MM.1S (cell line): ENCODE data around the gene SIX4.
"Not testable (repeated sequence)": the region's sequence is repeated elsewhere in the genome, so short reads cannot be mapped to it uniquely, and the experiment has no call there.

Experiments used
- DNase-seq: peaks from one replicate; pipeline ENCODE4 v3.0.0-alpha.2; 2015
- H2AFZ ChIP-seq: fragments of 300-600 bp; sonication (generic); 2 replicates; pipeline ENCODE4 v1.6.0; 2016; ENCODE audit warnings: antibody characterized with exemption, low read length
- H3F3A ChIP-seq: fragments of 300-600 bp; sonication (generic); 2 replicates; pipeline ENCODE4 v1.6.1; 2016; ENCODE audit warnings: mild to moderate bottlenecking, antibody characterized with exemption, low read length, moderate library complexity, mixed read lengths; ENCODE audit not compliant: insufficient read depth
- H3K27ac ChIP-seq: fragments of 300-600 bp; sonication (generic); 2 replicates; pipeline ENCODE4 v1.5.1; 2016; ENCODE audit warnings: mild to moderate bottlenecking, low read length
- H3K27me3 ChIP-seq: fragments of 300-600 bp; sonication (generic); replicated peaks from 2 replicates; pipeline ENCODE4 v1.6.0; 2016; ENCODE audit warnings: low read length; ENCODE audit not compliant: insufficient read depth
- H3K36me3 ChIP-seq: fragments of 300-600 bp; sonication (generic); replicated peaks from 2 replicates; pipeline ENCODE4 v1.6.1; 2016; ENCODE audit warnings: mild to moderate bottlenecking, low read length, mixed read lengths; ENCODE audit not compliant: insufficient read depth
- H3K4me1 ChIP-seq: fragments of 300-600 bp; sonication (generic); 2 replicates; pipeline ENCODE4 v1.6.1; 2016; ENCODE audit warnings: low read length, mixed read lengths
- H3K4me2 ChIP-seq: fragments of 300-600 bp; sonication (generic); 2 replicates; pipeline ENCODE4 v1.6.0; 2016; ENCODE audit warnings: low read depth, low read length
- H3K4me3 ChIP-seq: fragments of 300-600 bp; sonication (generic); 2 replicates; pipeline ENCODE4 v1.5.1; 2016; ENCODE audit warnings: low read length, mixed read lengths
- H3K79me2 ChIP-seq: fragments of 300-600 bp; sonication (generic); 2 replicates; pipeline ENCODE4 v1.6.1; 2016; ENCODE audit warnings: mixed run types, low read length, mixed read lengths
- H3K9ac ChIP-seq: fragments of 300-600 bp; sonication (generic); 2 replicates; pipeline ENCODE4 v1.6.1; 2016; ENCODE audit warnings: low read length, mixed read lengths
- H3K9me2 ChIP-seq: fragments of 300-600 bp; sonication (generic); replicated peaks from 2 replicates; pipeline ENCODE4 v1.6.1; 2016; ENCODE audit warnings: mild to moderate bottlenecking, low read length, mixed read lengths; ENCODE audit not compliant: insufficient read depth
- H3K9me3 ChIP-seq: fragments of 300-600 bp; sonication (generic); replicated peaks from 2 replicates; pipeline ENCODE4 v1.6.1; 2016; ENCODE audit warnings: mild to moderate bottlenecking, low read length, mixed read lengths; ENCODE audit not compliant: insufficient read depth
- H4K20me1 ChIP-seq: fragments of 300-600 bp; sonication (generic); 2 replicates; pipeline ENCODE4 v1.6.1; 2016; ENCODE audit warnings: mild to moderate bottlenecking, low read length, moderate library complexity, mixed read lengths; ENCODE audit not compliant: insufficient read depth
- EZH2 ChIP-seq: fragments of 300-600 bp; sonication (generic); optimal IDR thresholded peaks from 2 replicates; pipeline ENCODE3; 2017; ENCODE audit warnings: low read depth, mild to moderate bottlenecking, antibody characterized with exemption, low read length, mixed read lengths
- EZH2phosphoT487 ChIP-seq: fragments of 300-600 bp; sonication (generic); IDR thresholded peaks from 2 replicates; pipeline ENCODE4 v1.6.1; 2018; ENCODE audit warnings: antibody characterized with exemption, low read length
- TF ChIP-seq, protein P1 (sequence below): fragments of 300-600 bp; sonication (generic); IDR thresholded peaks from 2 replicates; pipeline ENCODE4 v1.5.1; 2016; ENCODE audit warnings: antibody characterized with exemption, low read length, mixed read lengths

The SIX4 gene

DNA sequence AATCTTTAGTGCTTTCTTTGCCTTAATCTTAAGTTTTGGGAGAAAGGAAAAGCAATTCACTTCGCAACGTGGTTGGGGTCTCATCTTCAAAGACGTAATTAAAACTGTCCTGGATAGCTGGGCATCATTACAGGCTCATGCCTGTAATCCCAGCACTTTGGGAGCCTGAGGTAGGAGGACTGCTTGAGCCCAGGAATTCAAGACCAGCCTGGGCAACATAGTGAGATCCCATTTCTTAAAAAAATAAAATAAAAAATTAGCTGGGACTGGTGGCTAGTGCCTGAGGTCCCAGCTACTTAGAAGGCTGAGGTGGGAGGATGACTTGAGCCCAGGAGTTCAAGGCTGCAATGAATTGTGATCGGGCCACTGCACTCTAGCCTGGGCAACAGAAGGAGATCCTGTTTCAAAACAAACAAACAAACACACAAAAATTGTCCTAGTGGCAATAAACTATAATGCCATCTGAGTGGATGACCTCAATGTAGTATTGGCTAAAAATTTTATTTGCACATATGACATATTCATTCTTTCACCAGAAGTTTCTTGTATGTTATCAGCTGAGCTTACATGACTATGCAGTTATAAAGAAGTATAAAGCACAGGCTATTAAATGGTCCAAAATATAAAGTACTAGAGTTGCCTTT lies 8.8 kb upstream of the SIX4 start:
- TF ChIP-seq EZH2phosphoT487 (no peak), EZH2 (no peak)
- TF ChIP-seq, protein P1, sequence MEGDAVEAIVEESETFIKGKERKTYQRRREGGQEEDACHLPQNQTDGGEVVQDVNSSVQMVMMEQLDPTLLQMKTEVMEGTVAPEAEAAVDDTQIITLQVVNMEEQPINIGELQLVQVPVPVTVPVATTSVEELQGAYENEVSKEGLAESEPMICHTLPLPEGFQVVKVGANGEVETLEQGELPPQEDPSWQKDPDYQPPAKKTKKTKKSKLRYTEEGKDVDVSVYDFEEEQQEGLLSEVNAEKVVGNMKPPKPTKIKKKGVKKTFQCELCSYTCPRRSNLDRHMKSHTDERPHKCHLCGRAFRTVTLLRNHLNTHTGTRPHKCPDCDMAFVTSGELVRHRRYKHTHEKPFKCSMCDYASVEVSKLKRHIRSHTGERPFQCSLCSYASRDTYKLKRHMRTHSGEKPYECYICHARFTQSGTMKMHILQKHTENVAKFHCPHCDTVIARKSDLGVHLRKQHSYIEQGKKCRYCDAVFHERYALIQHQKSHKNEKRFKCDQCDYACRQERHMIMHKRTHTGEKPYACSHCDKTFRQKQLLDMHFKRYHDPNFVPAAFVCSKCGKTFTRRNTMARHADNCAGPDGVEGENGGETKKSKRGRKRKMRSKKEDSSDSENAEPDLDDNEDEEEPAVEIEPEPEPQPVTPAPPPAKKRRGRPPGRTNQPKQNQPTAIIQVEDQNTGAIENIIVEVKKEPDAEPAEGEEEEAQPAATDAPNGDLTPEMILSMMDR, result no peak
- Histone ChIP-seq H3K36me3 (no peaks in the 10 kb centered on the region), H3K9ac (no peak overlapping the region), H3K4me2 (no peak overlapping the region), H3K79me2 (peaks cover 22% of the 10 kb centered on the region), H3K9me3 (no peaks in the 10 kb centered on the region), H3F3A (no peaks in the 10 kb centered on the region), H3K4me3 (no peak overlapping the region), H2AFZ (no peak overlapping the region), H3K9me2 (no peaks in the 10 kb centered on the region), H3K27ac (no peak overlapping the region), H3K27me3 (no peaks in the 10 kb centered on the region), H3K4me1 (0 out of 2 replicates have a peak, but pooled peaks cover 3% of the 10 kb centered on the region), H4K20me1 (no peaks in the 10 kb centered on the region)
- DNase-seq, result no peak

DNA sequence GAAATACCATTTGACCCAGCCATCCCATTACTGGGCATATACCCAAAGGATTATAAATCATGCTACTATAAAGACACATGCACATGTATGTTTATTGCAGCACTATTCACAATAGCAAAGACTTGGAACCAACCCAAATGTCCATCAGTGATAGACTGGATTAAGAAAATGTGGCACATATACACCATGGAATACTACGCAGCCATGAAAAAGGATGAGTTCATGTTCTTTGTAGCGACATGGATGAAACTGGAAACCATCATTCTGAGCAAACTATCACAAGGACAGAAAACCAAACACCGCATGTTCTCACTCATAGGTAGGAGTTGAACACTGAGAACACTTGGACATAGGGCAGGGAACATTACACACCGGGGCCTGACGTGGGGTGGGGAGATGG lies 7.1 kb upstream of the SIX4 start:
- H3K27me3 ChIP-seq, H3K9me2 ChIP-seq, H3K9me3 ChIP-seq, H3F3A ChIP-seq, DNase-seq, H3K4me1 ChIP-seq, H4K20me1 ChIP-seq, H3K4me2 ChIP-seq, H2AFZ ChIP-seq, H3K27ac ChIP-seq, H3K4me3 ChIP-seq, H3K9ac ChIP-seq, H3K36me3 ChIP-seq: not testable (repeated sequence)
- H3K79me2 ChIP-seq, result peaks cover 17% of the 10 kb centered on the region

DNA sequence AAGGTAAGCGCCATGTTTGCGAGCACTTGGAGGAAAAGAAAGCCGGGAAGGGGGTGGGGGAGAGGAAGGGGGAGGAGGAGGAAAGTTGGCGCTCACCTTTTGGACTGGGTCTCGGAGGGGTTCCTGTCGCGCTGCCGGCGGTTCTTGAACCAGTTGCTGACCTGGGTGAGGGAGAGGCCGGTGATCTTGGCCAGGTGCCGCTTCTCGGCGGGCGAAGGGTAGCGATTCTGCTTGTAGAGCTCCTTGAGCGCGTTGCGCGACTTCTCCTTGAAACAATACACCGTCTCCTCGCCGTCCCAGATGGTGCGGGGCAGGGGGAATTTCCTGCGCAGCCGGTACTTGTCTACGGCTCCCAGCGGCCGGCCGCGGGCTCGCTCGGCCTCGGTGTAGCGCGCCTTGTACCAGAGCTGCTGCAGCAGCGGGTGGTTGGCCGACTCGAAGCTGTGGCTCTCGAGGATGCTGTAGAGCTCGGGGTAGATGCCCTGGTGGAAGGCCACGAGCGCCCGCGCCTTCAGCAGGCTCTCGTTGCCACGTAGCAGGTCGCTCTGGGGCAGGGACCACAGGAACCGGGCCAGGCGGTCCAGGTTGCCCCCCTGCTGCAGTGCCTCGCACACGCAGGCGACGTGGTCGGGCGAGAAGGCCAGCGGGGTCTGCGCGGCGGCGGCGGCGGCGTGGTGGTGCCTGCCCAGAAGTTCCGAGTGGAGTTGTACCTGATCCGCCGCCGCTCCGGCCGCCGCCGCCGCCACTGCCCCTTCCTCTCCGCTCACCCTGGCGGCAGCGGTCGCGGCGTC lies 840 bp downstream of the SIX4 start:
- peak; percentile 16 for DNase-seq
- H3K27ac ChIP-seq, result peak overlapping the region; percentile 18; the same call in 1 of the 2 replicates
- H3K9me2 ChIP-seq, result no peaks in the 10 kb centered on the region
- H3K9me3 ChIP-seq, result no peaks in the 10 kb centered on the region
- H3K79me2 ChIP-seq, result no peaks in the 10 kb centered on the region
- no peaks in the 10 kb centered on the region for H3K4me1 ChIP-seq
- no peaks in the 10 kb centered on the region for H3F3A ChIP-seq
- no peaks in the 10 kb centered on the region for H3K27me3 ChIP-seq
- peak overlapping the region; percentile 85 for H2AFZ ChIP-seq
- no peaks in the 10 kb centered on the region for H3K36me3 ChIP-seq
- H4K20me1 ChIP-seq, result no peaks in the 10 kb centered on the region
- H3K4me2 ChIP-seq, result peak overlapping the region; percentile 69
- H3K4me3 ChIP-seq, result peak overlapping the region; percentile 76
- TF ChIP-seq EZH2, result no peak
- TF ChIP-seq EZH2phosphoT487, result no peak
- TF ChIP-seq, protein P1, result no peak
- H3K9ac ChIP-seq, result peak overlapping the region; percentile 56; the same call in 1 of the 2 replicates
